Keratinocyte (primary cell): ENCODE data around the gene HEMGN. TPM values are rescaled to one million over a fixed set of nuclear protein-coding genes. Genes with fewer than 3 reads are reported as not detected.

ENCODE experiments used
- DNase-seq: peaks from one replicate; pipeline ENCODE4 v3.0.0-alpha.2; 2011; ENCODE audit warnings: low read depth, missing footprints, low spot score
- FAIRE-seq: peaks from 2 replicates; lab custom pipeline; 2011; peaks lifted over from hg19 to GRCh38; lab: Jason Lieb, UNC
- H2AFZ ChIP-seq: 2 replicates; pipeline ENCODE4 v1.6.0; 2012; ENCODE audit warnings: low read length, control low read depth, inconsistent platforms; ENCODE audit not compliant: control insufficient read depth
- H3K27ac ChIP-seq: 2 replicates; pipeline ENCODE4 v1.5.1; 2011; ENCODE audit warnings: low read length; ENCODE audit not compliant: control insufficient read depth, insufficient read depth
- H3K27me3 ChIP-seq: 3 replicates; pipeline ENCODE4 v1.6.0; 2011; ENCODE audit warnings: low read length; ENCODE audit not compliant: control insufficient read depth, insufficient read depth; ENCODE audit errors: extremely low read depth
- H3K36me3 ChIP-seq, 2 experiments: 2 replicates in 1 of 2; 3 replicates in 1 of 2; pipeline ENCODE4 v1.5.1; 2011; ENCODE audit warnings: low read length in 2 of 2, mild to moderate bottlenecking in 1 of 2; ENCODE audit not compliant: control insufficient read depth in 2 of 2, insufficient read depth in 2 of 2; ENCODE audit errors: extremely low read depth in 1 of 2
- H3K4me1 ChIP-seq: 3 replicates; pipeline ENCODE4 v1.5.1; 2011; ENCODE audit warnings: low read length; ENCODE audit not compliant: control insufficient read depth, insufficient read depth; ENCODE audit errors: extremely low read depth
- H3K4me2 ChIP-seq: 3 replicates; pipeline ENCODE4 v1.6.0; 2011; ENCODE audit warnings: low read depth, low read length; ENCODE audit not compliant: control insufficient read depth, insufficient read depth; ENCODE audit errors: extremely low read depth
- H3K4me3 ChIP-seq, 3 experiments: fragments of 200-600 bp in 1 of 3; sonication (generic) in 1 of 3; 2 replicates in 2 of 3; 3 replicates in 1 of 3; pipeline ENCODE4 v1.5.1; 2011 to 2016; ENCODE audit warnings: low read length in 3 of 3, mild to moderate bottlenecking in 3 of 3, control low read depth in 2 of 3, inconsistent platforms in 1 of 3, low read depth in 1 of 3, mixed read lengths in 1 of 3, mixed run types in 1 of 3, moderate library complexity in 1 of 3; ENCODE audit not compliant: control insufficient read depth in 2 of 3, insufficient read depth in 2 of 3; ENCODE audit errors: extremely low read depth in 1 of 3
- H3K79me2 ChIP-seq: 2 replicates; pipeline ENCODE4 v1.6.0; 2012; ENCODE audit warnings: low read length; ENCODE audit not compliant: control insufficient read depth, insufficient read depth
- H3K9ac ChIP-seq: 3 replicates; pipeline ENCODE4 v1.6.0; 2011; ENCODE audit warnings: low read length; ENCODE audit not compliant: control insufficient read depth, insufficient read depth; ENCODE audit errors: extremely low read depth
- H3K9me1 ChIP-seq: 3 replicates; pipeline ENCODE4 v1.6.0; 2011; ENCODE audit warnings: low read length; ENCODE audit not compliant: control insufficient read depth, insufficient read depth; ENCODE audit errors: extremely low read depth
- H3K9me3 ChIP-seq: 2 replicates; pipeline ENCODE4 v1.5.1; 2012; ENCODE audit warnings: low read depth, low read length; ENCODE audit not compliant: control insufficient read depth
- H4K20me1 ChIP-seq: 3 replicates; pipeline ENCODE4 v1.6.0; 2011; ENCODE audit warnings: low read length; ENCODE audit not compliant: control insufficient read depth, insufficient read depth; ENCODE audit errors: extremely low read depth
- EZH2 ChIP-seq: IDR thresholded peaks from one replicate; pipeline ENCODE4 v1.6.1; 2012; ENCODE audit warnings: inconsistent platforms, mild to moderate bottlenecking, low read length, moderate library complexity
- dilution Hi-C: fragments of 300-500 bp; cut with MboI; formaldehyde crosslinking; loops from one replicate; pipeline ENCODE4 v1.7.0; 2020; ENCODE audit warnings: low sequenced_read_pairs; ENCODE audit not compliant: extremely low pct_ligation_motif_present
- polyA plus RNA-seq, 5 experiments: library from polyadenylated mRNA; depleted of rRNA in 3 of 5; stranded (reverse) in 3 of 5; stranded (forward) in 1 of 5; unstranded in 1 of 5; fragments of >200 nt; gene quantifications; 1 replicate in 1 of 5; 2 replicates in 3 of 5; 3 replicates in 1 of 5; pipeline versions ENCODE4 v1.2.1 to v1.2.3, GENCODE V29; 2011 to 2012; ENCODE audit warnings: missing spikeins in 2 of 5, low read depth in 1 of 5, low replicate concordance in 1 of 5
- TF ChIP-seq, protein P1 (sequence below), 3 experiments: IDR thresholded peaks in 1 of 3; conservative IDR thresholded peaks in 1 of 3; optimal IDR thresholded peaks in 1 of 3; 2 replicates in 2 of 3; 3 replicates in 1 of 3; pipeline versions ENCODE3 to v1.5.1; 2011; ENCODE audit warnings: low read length in 3 of 3, mild to moderate bottlenecking in 3 of 3, moderate library complexity in 2 of 3, control low read depth in 1 of 3, inconsistent platforms in 1 of 3; ENCODE audit not compliant: insufficient read depth in 2 of 3; ENCODE audit errors: extremely low read depth in 1 of 3

HEMGN gene
- polyA plus RNA-seq, 1 donor (not counting 4 experiments of a cell fraction or from before 2014, with no cell fraction given), result not detected

- H4K20me1 ChIP-seq, result no peaks in the 10 kb centered on the region
These were observed 19.4 kb downstream of the HEMGN start for GRCh38 chr9:97918611-97919010.

GRCh38 chr9:97911970-97912369 is 26.0 kb downstream of the HEMGN start:
- FAIRE-seq (peak; percentile 46), DNase-seq (no peak)
- dilution Hi-C loops, result no loop called here
- Histone ChIP-seq H3K27me3 (no peaks in the 10 kb centered on the region), H3K9ac (no peak overlapping the region), H3K9me1 (no peaks in the 10 kb centered on the region), H3K36me3 (peaks cover 0 to 5% of the 10 kb centered on the region in 2 experiments), H3K27ac (no peak overlapping the region), H2AFZ (no peak overlapping the region), H3K4me1 (peaks cover 25% of the 10 kb centered on the region), H3K4me2 (no peak overlapping the region), H3K79me2 (no peaks in the 10 kb centered on the region), H3K9me3 (no peaks in the 10 kb centered on the region), H3K4me3 (no peak overlapping the region), H4K20me1 (no peaks in the 10 kb centered on the region)
- TF ChIP-seq EZH2, result no peak
- TF ChIP-seq, protein P1, sequence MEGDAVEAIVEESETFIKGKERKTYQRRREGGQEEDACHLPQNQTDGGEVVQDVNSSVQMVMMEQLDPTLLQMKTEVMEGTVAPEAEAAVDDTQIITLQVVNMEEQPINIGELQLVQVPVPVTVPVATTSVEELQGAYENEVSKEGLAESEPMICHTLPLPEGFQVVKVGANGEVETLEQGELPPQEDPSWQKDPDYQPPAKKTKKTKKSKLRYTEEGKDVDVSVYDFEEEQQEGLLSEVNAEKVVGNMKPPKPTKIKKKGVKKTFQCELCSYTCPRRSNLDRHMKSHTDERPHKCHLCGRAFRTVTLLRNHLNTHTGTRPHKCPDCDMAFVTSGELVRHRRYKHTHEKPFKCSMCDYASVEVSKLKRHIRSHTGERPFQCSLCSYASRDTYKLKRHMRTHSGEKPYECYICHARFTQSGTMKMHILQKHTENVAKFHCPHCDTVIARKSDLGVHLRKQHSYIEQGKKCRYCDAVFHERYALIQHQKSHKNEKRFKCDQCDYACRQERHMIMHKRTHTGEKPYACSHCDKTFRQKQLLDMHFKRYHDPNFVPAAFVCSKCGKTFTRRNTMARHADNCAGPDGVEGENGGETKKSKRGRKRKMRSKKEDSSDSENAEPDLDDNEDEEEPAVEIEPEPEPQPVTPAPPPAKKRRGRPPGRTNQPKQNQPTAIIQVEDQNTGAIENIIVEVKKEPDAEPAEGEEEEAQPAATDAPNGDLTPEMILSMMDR (optimal IDR thresholded peaks at IDR 0.05 in 1 of 3, IDR thresholded peaks at IDR 0.05 in 1 of 3, conservative IDR thresholded peaks at IDR 0.05 in 1 of 3; ENCODE audit: extremely low read depth in 1 of 3, insufficient read depth in 2 of 3, low read length in 3 of 3), result no peak

More at GRCh38 chr9:97918611-97919010, 19.4 kb downstream of the HEMGN start:
- H3K4me2 ChIP-seq, result peak overlapping the region; percentile 63
- no peak overlapping the region for H2AFZ ChIP-seq
- no peaks in the 10 kb centered on the region for H3K9me3 ChIP-seq
- H3K27ac ChIP-seq, result peak overlapping the region; percentile 42
- H3K79me2 ChIP-seq, result no peaks in the 10 kb centered on the region
- H3K36me3 ChIP-seq, result no peaks in the 10 kb centered on the region
- peak overlapping the region in 2 of 3 experiments; percentile 13 to 18 for H3K4me3 ChIP-seq
- FAIRE-seq (no peak), DNase-seq (no peak)
- H3K9me1 ChIP-seq, result no peaks in the 10 kb centered on the region
- peaks cover 28% of the 10 kb centered on the region for H3K4me1 ChIP-seq
- no peak overlapping the region for H3K9ac ChIP-seq
- no peaks in the 10 kb centered on the region for H3K27me3 ChIP-seq
- TF ChIP-seq, protein P1 (optimal IDR thresholded peaks at IDR 0.05 in 1 of 3, IDR thresholded peaks at IDR 0.05 in 1 of 3, conservative IDR thresholded peaks at IDR 0.05 in 1 of 3; ENCODE audit: extremely low read depth in 1 of 3, insufficient read depth in 2 of 3, low read length in 3 of 3), result no peak
- no peak for TF ChIP-seq EZH2
- dilution Hi-C loops, result no loop called here
